Adrenal gland (tissue), 5 donors: ENCODE measurements around the gene POLR1A.

Experiments used
- CTCF ChIP-seq, 6 experiments: fragments of 450-650 bp in 4 of 6; fragments of 200-600 bp in 2 of 6; sonication (generic) in 1 of 6; IDR thresholded peaks; 1 replicate in 5 of 6; 2 replicates in 1 of 6; pipeline versions ENCODE4 v1.5.1 to v1.8.0; 2016 to 2021; ENCODE audit warnings: antibody characterized with exemption in 6 of 6, mild to moderate bottlenecking in 2 of 6, moderate library complexity in 1 of 6
- POLR2A ChIP-seq, 2 donors: fragments of 450-650 bp; IDR thresholded peaks; one replicate each; pipeline ENCODE4 v1.6.1; 2017; ENCODE audit warnings: antibody characterized with exemption in 2 of 2, mild to moderate bottlenecking in 2 of 2, moderate library complexity in 1 of 2
- donor health status: DM: no; HTN: no; CAD: no.

GRCh38 chr2:86045541-86045940 is 60.1 kb downstream of the POLR1A start:
- no peak for TF ChIP-seq POLR2A (IDR thresholded peaks at IDR 0.05)
- TF ChIP-seq CTCF (IDR thresholded peaks at IDR 0.05): no peak
